PC-3 (cell line): ENCODE results near the gene OR10C1.

Experiments used
- CTCF ChIP-seq: fragments of 300-600 bp; sonication (generic); conservative IDR thresholded peaks from 2 replicates; pipeline ENCODE4 v1.5.1; 2017; ENCODE audit warnings: antibody characterized with exemption, low read depth, mild to moderate bottlenecking, low read length
- EZH2 ChIP-seq: fragments of 300-600 bp; sonication (generic); IDR thresholded peaks from one replicate; pipeline ENCODE4 v1.6.1; 2017; ENCODE audit warnings: antibody characterized with exemption, mild to moderate bottlenecking, low read length; ENCODE audit not compliant: unreplicated experiment
- EZH2phosphoT487 ChIP-seq: fragments of 300-600 bp; sonication (generic); IDR thresholded peaks from 2 replicates; pipeline ENCODE4 v1.6.1; 2018; ENCODE audit warnings: mild to moderate bottlenecking, antibody characterized with exemption, low read length, borderline replicate concordance

- 0 out of 2 replicates have a peak, but pooled peaks have one; percentile 10 for TF ChIP-seq CTCF
- TF ChIP-seq EZH2: no peak
- TF ChIP-seq EZH2phosphoT487: no peak
Observed at GRCh38 chr6:29426654-29427053, 12.5 kb upstream of the OR10C1 start.
